GM23338 (cell line): ENCODE data around the gene DRD5. TPM values are rescaled to one million over a fixed set of nuclear protein-coding genes. Genes with fewer than 3 reads are reported as not detected.

Experiments
- ATAC-seq: fragments of 200-7000 bp; cut with Tn5 transposase; 3 replicates; pipeline ENCODE4 v1.9.1; 2020
- DNase-seq: peaks from one replicate; pipeline ENCODE4 v3.0.0-alpha.2; 2015; ENCODE audit warnings: low spot score
- H2AFZ ChIP-seq: fragments of 200-600 bp; sonication (generic); 2 replicates; pipeline ENCODE4 v1.8.0; 2016; ENCODE audit warnings: antibody characterized with exemption, mild to moderate bottlenecking, moderate library complexity
- H3F3A ChIP-seq: fragments of 200-600 bp; sonication (generic); replicated peaks from 2 replicates; pipeline ENCODE4 v1.8.0; 2017; ENCODE audit warnings: antibody characterized with exemption, mixed run types, low read depth
- H3K27ac ChIP-seq: fragments of 200-600 bp; sonication (generic); 2 replicates; pipeline ENCODE4 v1.6.1; 2016; ENCODE audit warnings: low read depth
- H3K27me3 ChIP-seq: fragments of 200-600 bp; sonication (generic); 2 replicates; pipeline ENCODE4 v1.8.0; 2016; ENCODE audit warnings: mild to moderate bottlenecking, mixed run types, moderate library complexity; ENCODE audit not compliant: insufficient read depth
- H3K36me3 ChIP-seq: fragments of 200-600 bp; sonication (generic); 2 replicates; pipeline ENCODE4 v1.8.0; 2016; ENCODE audit warnings: mild to moderate bottlenecking; ENCODE audit not compliant: insufficient read depth
- H3K4me1 ChIP-seq: fragments of 200-600 bp; sonication (generic); 2 replicates; pipeline ENCODE4 v1.8.0; 2016; ENCODE audit warnings: mild to moderate bottlenecking, moderate library complexity; ENCODE audit not compliant: insufficient read depth
- H3K4me2 ChIP-seq: fragments of 200-600 bp; sonication (generic); 2 replicates; pipeline ENCODE4 v1.7.1; 2017; ENCODE audit warnings: mixed run types
- H3K4me3 ChIP-seq: fragments of 200-600 bp; sonication (generic); 2 replicates; pipeline ENCODE4 v1.6.1; 2016; ENCODE audit warnings: mixed run types
- H3K79me2 ChIP-seq: fragments of 200-600 bp; sonication (generic); replicated peaks from 2 replicates; pipeline ENCODE4 v1.8.0; 2017; ENCODE audit warnings: mild to moderate bottlenecking; ENCODE audit not compliant: insufficient read depth
- H3K9me2 ChIP-seq: fragments of 200-600 bp; sonication (generic); 2 replicates; pipeline ENCODE4 v1.8.0; 2017; ENCODE audit not compliant: insufficient read depth
- H4K20me1 ChIP-seq: fragments of 200-600 bp; sonication (generic); replicated peaks from 2 replicates; pipeline ENCODE4 v1.8.0; 2017; ENCODE audit warnings: mild to moderate bottlenecking; ENCODE audit not compliant: insufficient read depth
- H3K27ac Mint-ChIP-seq: 2 replicates; pipeline ENCODE4 v1.8.0; 2020; ENCODE audit warnings: inconsistent platforms, mild to moderate bottlenecking, moderate library complexity, mixed read lengths
- H3K27me3 Mint-ChIP-seq: 3 replicates; pipeline ENCODE4 v1.8.0; 2022; ENCODE audit warnings: low read depth, mild to moderate bottlenecking, moderate library complexity, mixed read lengths, inconsistent platforms; ENCODE audit not compliant: insufficient read depth, poor library complexity
- H3K36me3 Mint-ChIP-seq: 3 replicates; pipeline ENCODE4 v1.8.0; 2021; ENCODE audit warnings: low read depth, mild to moderate bottlenecking, inconsistent platforms, moderate library complexity, mixed read lengths
- H3K4me1 Mint-ChIP-seq: 3 replicates; pipeline ENCODE4 v1.8.0; 2020; ENCODE audit warnings: mild to moderate bottlenecking, inconsistent platforms, mixed read lengths
- H3K4me3 Mint-ChIP-seq: 3 replicates; pipeline ENCODE4 v1.8.0; 2021; ENCODE audit warnings: moderate library complexity, mild to moderate bottlenecking, inconsistent platforms, mixed read lengths
- H3K9me3 Mint-ChIP-seq: 3 replicates; pipeline ENCODE4 v1.8.0; 2020; ENCODE audit warnings: moderate library complexity, mild to moderate bottlenecking, inconsistent platforms, mixed read lengths
- EZH2phosphoT487 ChIP-seq: fragments of 200-600 bp; sonication (generic); IDR thresholded peaks from one replicate; pipeline ENCODE4 v1.8.1; 2018; ENCODE audit warnings: antibody characterized with exemption; ENCODE audit not compliant: unreplicated experiment
- NANOG ChIP-seq: IDR thresholded peaks from 2 replicates; pipeline ENCODE4 v1.6.1; 2016; ENCODE audit warnings: antibody characterized with exemption, borderline replicate concordance
- ZNF114 ChIP-seq: fragments of 250-450 bp; sonication (Bioruptor Pico); IDR thresholded peaks from 2 replicates; pipeline ENCODE4 v1.5.0; 2020; ENCODE audit warnings: mild to moderate bottlenecking, moderate library complexity
- polyA plus RNA-seq: library from polyadenylated mRNA; unstranded; fragments of >200 nt; fragmentation: Nextera tagmentation; extraction: Ambion mirVana; gene quantifications from 2 replicates; pipeline ENCODE4 v1.2.1, GENCODE V29; 2016
- small RNA-seq: library from RNA; depleted of rRNA; stranded (forward); fragments of <200 nt; gene quantifications from one replicate; pipeline ENCODE3, GENCODE V24; 2014; ENCODE audit warnings: low replicate concordance
- total RNA-seq: library from RNA; depleted of rRNA; stranded (reverse); fragments of >200 nt; shearing (Covaris generic); gene quantifications from 2 replicates; pipeline ENCODE4 v1.2.3, GENCODE V29; 2014; rRNA removed

The DRD5 gene
- total and polyA plus RNA-seq, 2 experiments from 2014 or later, result 0.08 to 0.24 TPM

DNA sequence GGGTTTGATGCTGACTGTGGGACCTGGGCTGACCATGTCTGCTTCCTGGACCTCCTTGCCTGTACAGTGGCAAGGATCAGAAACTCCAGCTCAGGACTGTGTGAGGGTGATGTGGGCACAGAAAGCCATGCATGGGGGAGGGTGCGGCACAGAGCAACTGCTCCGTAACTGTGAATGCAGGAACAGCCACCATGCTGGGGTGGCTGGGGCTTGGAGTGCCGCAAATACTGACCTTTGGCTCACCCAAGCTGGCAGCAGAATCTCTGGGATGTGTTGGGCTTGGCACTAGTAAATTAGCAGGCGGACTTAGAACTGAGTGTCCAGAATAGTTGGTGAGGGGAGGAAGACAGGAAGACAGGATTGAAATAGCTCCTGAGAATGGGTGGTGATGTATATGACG is 52.0 kb downstream of the DRD5 start:
- TF ChIP-seq EZH2phosphoT487 (no peak), ZNF114 (no peak), NANOG (no peak)
- no peak overlapping the region for H3K4me3 Mint-ChIP-seq
- no peak for ATAC-seq
- Histone ChIP-seq H3K9me2 (0 out of 2 replicates have a peak, but pooled peaks cover 4% of the 10 kb centered on the region), H4K20me1 (no peaks in the 10 kb centered on the region), H3K79me2 (no peaks in the 10 kb centered on the region), H3K4me3 (no peak overlapping the region), H2AFZ (no peak overlapping the region), H3K4me2 (no peak overlapping the region), H3K27ac (no peak overlapping the region), H3K4me1 (no peaks in the 10 kb centered on the region), H3K27me3 (no peaks in the 10 kb centered on the region), H3K36me3 (no peaks in the 10 kb centered on the region), H3F3A (no peaks in the 10 kb centered on the region)
- no peak for DNase-seq
- H3K36me3 Mint-ChIP-seq, result no peaks in the 10 kb centered on the region
- peaks cover 2% of the 10 kb centered on the region for H3K27me3 Mint-ChIP-seq
- H3K27ac Mint-ChIP-seq, result no peak overlapping the region
- no peaks in the 10 kb centered on the region; the same call in 2 of the 3 replicates for H3K9me3 Mint-ChIP-seq
- peaks cover 3% of the 10 kb centered on the region; the same call in 2 of the 3 replicates for H3K4me1 Mint-ChIP-seq

Small RNA genes within 50 kb of the gene (small RNA-seq; reads per million reads assigned to genes)
- not detected for gene RNA5SP154

Other genes with a start within 250 kb of the DRD5 start
- 0.21 TPM in 1 of 2 replicates, not detected in the other for gene SLC2A9, start 239.9 kb downstream of the DRD5 start, total RNA-seq
- 0.17 and 0.40 TPM in 2 replicates for gene SLC2A9, start 239.9 kb downstream of the DRD5 start, polyA plus RNA-seq